H1 (cell line): ENCODE data around the gene ZNF511. TPM values are rescaled to one million over a fixed set of nuclear protein-coding genes. Genes with fewer than 3 reads are reported as not detected.

Experiments
- CTCF ChIA-PET: fragments of 300-600 bp; sonication (Branson Sonifier 250); formaldehyde crosslinking; loops from one replicate; lab custom pipeline; 2021; ENCODE audit not compliant: partially characterized antibody; lab: Charles Lee
- POLR2A ChIA-PET: fragments of 300-600 bp; sonication (Branson Sonifier 250); formaldehyde crosslinking; loops from one replicate; lab custom pipeline; 2021; ENCODE audit warnings: inconsistent platforms; ENCODE audit not compliant: partially characterized antibody; lab: Charles Lee
- DNase-seq, 2 experiments: peaks; one replicate each; pipeline versions ENCODE4 v3.0.0 to v3.0.0-alpha.2; 2010 to 2022; ENCODE audit warnings: low spot score in 2 of 2, low read depth in 1 of 2, mixed read lengths in 1 of 2
- FAIRE-seq: peaks from 2 replicates; lab custom pipeline; 2011; peaks lifted over from hg19 to GRCh38; lab: Jason Lieb, UNC
- H2AFZ ChIP-seq: 2 replicates; pipeline ENCODE4 v1.8.1; 2012; ENCODE audit warnings: low read length, inconsistent platforms
- H2AK5ac ChIP-seq: 2 replicates; pipeline ENCODE4 v1.6.1; 2013; ENCODE audit warnings: low read depth, low read length
- H2BK120ac ChIP-seq: replicated peaks from 2 replicates; pipeline ENCODE3; 2013; ENCODE audit warnings: low read depth, low read length, inconsistent platforms
- H2BK12ac ChIP-seq: 2 replicates; pipeline ENCODE4 v1.6.1; 2013; ENCODE audit warnings: low read depth, low read length
- H2BK15ac ChIP-seq: 2 replicates; pipeline ENCODE4 v1.6.1; 2013; ENCODE audit warnings: low read length
- H2BK20ac ChIP-seq: 2 replicates; pipeline ENCODE4 v1.6.1; 2013; ENCODE audit warnings: low read length
- H2BK5ac ChIP-seq: 2 replicates; pipeline ENCODE4 v1.6.1; 2013; ENCODE audit warnings: low read depth, low read length
- H3K14ac ChIP-seq: 2 replicates; pipeline ENCODE4 v1.6.1; 2013; ENCODE audit warnings: inconsistent platforms; ENCODE audit not compliant: insufficient read length
- H3K18ac ChIP-seq: 2 replicates; pipeline ENCODE4 v1.6.1; 2013; ENCODE audit warnings: low read length; ENCODE audit errors: extremely low read depth
- H3K23ac ChIP-seq: 2 replicates; pipeline ENCODE4 v1.6.1; 2013; ENCODE audit warnings: inconsistent platforms; ENCODE audit not compliant: insufficient read length
- H3K23me2 ChIP-seq: 2 replicates; pipeline ENCODE4 v1.6.1; 2013; ENCODE audit warnings: low read depth, low read length
- H3K27ac ChIP-seq: 2 replicates; pipeline ENCODE4 v1.6.1; 2011; ENCODE audit warnings: low read depth, low read length, inconsistent platforms
- H3K27me3 ChIP-seq, 4 experiments: replicated peaks in 1 of 4; 1 replicate in 1 of 4; 2 replicates in 3 of 4; pipeline versions ENCODE4 v1.6.1 to v1.8.1; 2011 to 2013; ENCODE audit warnings: low read length in 3 of 4, mild to moderate bottlenecking in 3 of 4, inconsistent platforms in 2 of 4, mixed read lengths in 2 of 4, moderate library complexity in 1 of 4; ENCODE audit not compliant: control insufficient read depth in 3 of 4, insufficient read depth in 3 of 4; ENCODE audit errors: extremely low read depth in 1 of 4
- H3K36me3 ChIP-seq, 4 experiments: 2 replicates each; pipeline versions ENCODE4 v1.6.1 to v1.8.1; 2011 to 2013; ENCODE audit warnings: mild to moderate bottlenecking in 4 of 4, low read length in 3 of 4, moderate library complexity in 2 of 4, control low read depth in 1 of 4, inconsistent platforms in 1 of 4; ENCODE audit not compliant: insufficient read depth in 4 of 4, control insufficient read depth in 2 of 4
- H3K4ac ChIP-seq: replicated peaks from 2 replicates; pipeline ENCODE3; 2013; ENCODE audit warnings: low read length, low read depth, mixed read lengths, inconsistent platforms; ENCODE audit not compliant: insufficient read length
- H3K4me1 ChIP-seq, 4 experiments: replicated peaks in 1 of 4; 1 replicate in 1 of 4; 2 replicates in 3 of 4; pipeline versions ENCODE4 v1.6.1 to v1.8.1; 2011 to 2013; ENCODE audit warnings: low read length in 3 of 4, inconsistent platforms in 2 of 4, mixed read lengths in 1 of 4; ENCODE audit not compliant: insufficient read depth in 4 of 4, control insufficient read depth in 3 of 4
- H3K4me2 ChIP-seq, 2 experiments: 2 replicates each; pipeline versions ENCODE4 v1.6.1 to v1.8.1; 2011 to 2013; ENCODE audit warnings: low read depth in 2 of 2, low read length in 2 of 2, control low read depth in 1 of 2, inconsistent platforms in 1 of 2, mild to moderate bottlenecking in 1 of 2; ENCODE audit not compliant: insufficient read depth in 1 of 2
- H3K4me3 ChIP-seq, 4 experiments: fragments of 200-600, 300-600 bp in 1 of 4; sonication (generic), shearing (Covaris generic), sonication (Bioruptor Twin) in 1 of 4; 2 replicates each; pipeline versions ENCODE4 v1.5.1 to v1.8.1; 2011 to 2016; ENCODE audit warnings: low read length in 4 of 4, low read depth in 3 of 4, control low read depth in 2 of 4, inconsistent platforms in 2 of 4, mild to moderate bottlenecking in 2 of 4, mixed read lengths in 1 of 4, moderate library complexity in 1 of 4; ENCODE audit not compliant: insufficient read depth in 2 of 4; ENCODE audit errors: extremely low read depth in 1 of 4
- H3K56ac ChIP-seq: replicated peaks from 2 replicates; pipeline ENCODE3; 2013; ENCODE audit warnings: low read depth, mild to moderate bottlenecking, mixed read lengths, low read length, inconsistent platforms; ENCODE audit not compliant: insufficient read length
- H3K79me1 ChIP-seq: 2 replicates; pipeline ENCODE4 v1.6.1; 2013; ENCODE audit warnings: low read depth, low read length, control low read depth
- H3K79me2 ChIP-seq, 2 experiments: 2 replicates each; pipeline versions ENCODE4 v1.6.1 to v1.8.1; 2012 to 2013; ENCODE audit warnings: low read length in 2 of 2, mild to moderate bottlenecking in 2 of 2, inconsistent platforms in 1 of 2; ENCODE audit not compliant: insufficient read depth in 2 of 2, control insufficient read depth in 1 of 2
- H3K9ac ChIP-seq, 4 experiments: replicated peaks in 1 of 4; 1 replicate in 1 of 4; 2 replicates in 3 of 4; pipeline versions ENCODE4 v1.6.1 to v1.8.1; 2011 to 2013; ENCODE audit warnings: low read depth in 3 of 4, low read length in 3 of 4, control low read depth in 2 of 4, mild to moderate bottlenecking in 2 of 4, moderate library complexity in 2 of 4, inconsistent platforms in 1 of 4; ENCODE audit errors: extremely low read depth in 1 of 4
- H3K9me3 ChIP-seq, 2 experiments: 2 replicates each; pipeline versions ENCODE4 v1.6.1 to v1.8.1; 2012 to 2013; ENCODE audit warnings: mild to moderate bottlenecking in 2 of 2, moderate library complexity in 2 of 2, control low read depth in 1 of 2, inconsistent platforms in 1 of 2, low read depth in 1 of 2, low read length in 1 of 2, mixed read lengths in 1 of 2; ENCODE audit not compliant: insufficient read depth in 2 of 2
- H4K20me1 ChIP-seq, 2 experiments: replicated peaks in 1 of 2; 2 replicates each; pipeline versions ENCODE3 to v1.8.1; 2011 to 2013; ENCODE audit warnings: inconsistent platforms in 2 of 2, low read length in 2 of 2, mild to moderate bottlenecking in 1 of 2; ENCODE audit not compliant: insufficient read depth in 2 of 2, control insufficient read depth in 1 of 2
- H4K5ac ChIP-seq: 2 replicates; pipeline ENCODE4 v1.6.1; 2013; ENCODE audit warnings: low read length, low read depth, mixed read lengths, inconsistent platforms; ENCODE audit not compliant: insufficient read length
- H4K8ac ChIP-seq: 2 replicates; pipeline ENCODE4 v1.8.0; 2013; ENCODE audit warnings: mild to moderate bottlenecking, moderate library complexity, low read length, inconsistent platforms; ENCODE audit not compliant: insufficient read depth; ENCODE audit errors: extremely low read depth
- H4K91ac ChIP-seq: replicated peaks from 2 replicates; pipeline ENCODE3; 2013; ENCODE audit warnings: low read length, mixed read lengths, inconsistent platforms; ENCODE audit not compliant: insufficient read length
- CREB1 ChIP-seq: IDR thresholded peaks from 2 replicates; pipeline ENCODE4 v1.6.1; 2012; ENCODE audit warnings: inconsistent platforms
- GABPA ChIP-seq: IDR thresholded peaks from 2 replicates; pipeline ENCODE4 v1.6.1; 2011; ENCODE audit warnings: mild to moderate bottlenecking, low read length, moderate library complexity, borderline replicate concordance; ENCODE audit not compliant: insufficient read depth
- KDM1A ChIP-seq: fragments of 200-600, 300-600 bp; sonication (generic); IDR thresholded peaks from 2 replicates; pipeline ENCODE4 v1.7.1; 2016; ENCODE audit warnings: mild to moderate bottlenecking, low read length, borderline replicate concordance
- KDM4A ChIP-seq: IDR thresholded peaks from one replicate; pipeline ENCODE4 v1.7.1; 2012; ENCODE audit warnings: low read depth, mild to moderate bottlenecking, moderate library complexity, low read length, inconsistent platforms; ENCODE audit not compliant: severe bottlenecking
- NRF1 ChIP-seq: IDR thresholded peaks from 2 replicates; pipeline ENCODE4 v1.6.1; 2011; ENCODE audit warnings: mild to moderate bottlenecking, low read depth, low read length, improper control_type of control experiment
- SIRT6 ChIP-seq: IDR thresholded peaks from one replicate; pipeline ENCODE4 v1.7.1; 2012; ENCODE audit warnings: low read length, inconsistent platforms
- SP1 ChIP-seq: IDR thresholded peaks from 2 replicates; pipeline ENCODE4 v1.6.1; 2011; ENCODE audit warnings: low read depth, low read length
- TAF7 ChIP-seq: optimal IDR thresholded peaks from 2 replicates; pipeline ENCODE3; 2011; ENCODE audit warnings: low read depth, mild to moderate bottlenecking, inconsistent platforms, low read length, moderate library complexity, borderline replicate concordance
- TBP ChIP-seq: IDR thresholded peaks from 2 replicates; pipeline ENCODE4 v1.6.1; 2011; ENCODE audit warnings: low read depth, low read length, improper control_type of control experiment
- TCF12 ChIP-seq: IDR thresholded peaks from 2 replicates; pipeline ENCODE4 v1.6.1; 2011; ENCODE audit warnings: low read depth, mild to moderate bottlenecking, low read length
- YY1 ChIP-seq: IDR thresholded peaks from 2 replicates; pipeline ENCODE4 v1.6.1; 2011; ENCODE audit warnings: low read depth, mild to moderate bottlenecking, low read length
- WGBS, 2 experiments: shearing (Covaris generic) in 1 of 2; methylation state at CpG; one replicate each; pipeline versions ENCODE4 v1.1.6 to v1.1.7; 2013 to 2015; ENCODE audit warnings: low lambda C conversion rate in 2 of 2, mixed read lengths in 2 of 2, inconsistent platforms in 1 of 2, low coverage in 1 of 2, missing lambda C conversion rate in 1 of 2; ENCODE audit not compliant: insufficient replicate concordance in 2 of 2, insufficient coverage in 1 of 2, insufficient read length in 1 of 2; ENCODE audit errors: extremely low coverage in 1 of 2, missing lambda C conversion rate in 1 of 2; 5-methylcytosine and 5-hydroxymethylcytosine counted together
- polyA plus RNA-seq, 7 experiments: library from polyadenylated mRNA; depleted of rRNA in 3 of 7; stranded (reverse) in 5 of 7; unstranded in 2 of 7; fragments of >200 nt in 5 of 7; fragments of 200-250 nt in 2 of 7; gene quantifications; 1 replicate in 5 of 7; 2 replicates in 1 of 7; 4 replicates in 1 of 7; pipeline versions ENCODE4 v1.2.1 to v1.2.3, GENCODE V29; 2011 to 2013; ENCODE audit warnings: missing spikeins in 2 of 7, mixed read lengths in 2 of 7
- total RNA-seq: library from RNA; stranded (reverse); fragmentation: NEBNext Ultra II Directional; extraction: Animal tissue kit (Norgen Biotek cat#: 25700); gene quantifications from 2 replicates; pipeline ENCODE4 v1.2.1, GENCODE V29; 2021
- TF ChIP-seq, protein P1 (sequence below): IDR thresholded peaks from 2 replicates; pipeline ENCODE4 v1.6.1; 2011; ENCODE audit warnings: low read depth, mild to moderate bottlenecking, low read length; ENCODE audit not compliant: insufficient read depth

ZNF511 gene
- total and polyA plus RNA-seq, 2 of the 8 experiments (the other 6 are each of a cell fraction or from before 2014, with no cell fraction given), result 55.4 to 71.7 TPM

DNA sequence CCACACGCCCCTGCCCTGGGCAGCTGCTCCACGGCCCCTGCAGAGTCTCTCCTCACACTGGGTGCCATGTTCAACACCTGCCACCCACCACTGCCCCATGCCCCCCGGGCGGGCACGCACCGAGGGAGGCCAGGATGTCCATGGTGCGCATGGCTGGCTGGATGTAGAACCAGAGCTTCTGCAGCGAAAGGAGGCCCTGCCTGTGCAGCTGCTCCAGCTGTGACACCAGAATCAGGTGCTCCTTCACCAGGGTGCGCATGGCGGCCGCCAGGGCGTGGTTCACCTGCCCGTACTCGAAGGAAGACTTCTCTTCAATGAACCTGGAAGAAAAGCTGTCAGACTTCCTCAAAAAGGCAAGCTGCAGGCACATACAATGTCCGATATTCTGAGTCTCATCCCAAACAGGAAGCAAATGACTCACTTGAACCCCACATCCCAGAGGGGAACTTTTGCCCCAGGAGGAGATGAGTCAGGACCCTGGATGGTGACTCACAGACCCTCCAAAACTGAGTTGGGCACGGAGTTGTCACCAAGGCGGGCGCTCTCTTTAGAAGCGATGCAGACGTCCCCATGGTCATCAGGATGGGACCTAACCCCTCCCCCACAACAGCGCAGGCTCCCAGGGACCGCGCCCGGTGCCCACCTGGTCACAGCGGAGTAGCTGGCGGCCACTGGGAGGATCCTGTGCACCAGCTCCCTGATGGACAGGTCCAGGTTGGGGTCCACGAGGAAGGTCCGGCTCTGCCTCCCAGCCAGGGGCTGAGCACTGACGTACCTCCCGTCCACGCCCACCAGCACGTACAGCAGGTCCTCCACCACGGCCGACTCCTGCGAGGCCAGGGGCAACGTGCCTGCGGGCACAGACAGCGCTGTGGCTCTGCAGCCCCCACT lies 15.6 kb upstream of the ZNF511 start:
- FAIRE-seq, result no peak
- H2BK20ac ChIP-seq, result no peak overlapping the region
- CTCF ChIA-PET, result interaction anchor here (1.4 to 3.8 kb wide), 2 partner anchors 10 to 13 kb away, joined by 3 to 21 read pairs; no protein-coding TSS in a partner anchor
- TF ChIP-seq TCF12 (no peak), GABPA (no peak), SIRT6 (no peak), KDM1A (no peak), KDM4A (no peak), YY1 (no peak), TBP (no peak), CREB1 (no peak), TAF7 (no peak), NRF1 (no peak), SP1 (no peak)
- TF ChIP-seq, protein P1, sequence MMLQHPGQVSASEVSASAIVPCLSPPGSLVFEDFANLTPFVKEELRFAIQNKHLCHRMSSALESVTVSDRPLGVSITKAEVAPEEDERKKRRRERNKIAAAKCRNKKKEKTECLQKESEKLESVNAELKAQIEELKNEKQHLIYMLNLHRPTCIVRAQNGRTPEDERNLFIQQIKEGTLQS, result no peak

More for the DNA sequence above, 15.6 kb upstream of the ZNF511 start:
- no peak overlapping the region for H3K4me2 ChIP-seq
- no peak overlapping the region for H3K14ac ChIP-seq
- H3K79me2 ChIP-seq, result no peaks in the 10 kb centered on the region
- H2BK12ac ChIP-seq, result no peak overlapping the region
- POLR2A ChIA-PET, result interaction anchor here (0.9 to 1.8 kb wide), 3 partner anchors 9 to 17 kb away, joined by 3 to 4 read pairs (median 3); no protein-coding TSS in a partner anchor
- no peak overlapping the region for H2BK15ac ChIP-seq
- 98% methylated on average over 38 of the region's 38 CpGs; no CpG with 5 or more reads in 1 of the 2 experiments for WGBS, 2 experiments
- H2AFZ ChIP-seq, result no peak overlapping the region
- H4K91ac ChIP-seq, result no peak overlapping the region
- H2AK5ac ChIP-seq, result no peak overlapping the region
- no peak overlapping the region for H3K27ac ChIP-seq
- no peak overlapping the region for H2BK5ac ChIP-seq
- H3K18ac ChIP-seq, result no peak overlapping the region
- no peak overlapping the region for H3K9ac ChIP-seq
- H3K56ac ChIP-seq, result no peak overlapping the region
- no peak for DNase-seq
- no peak overlapping the region for H2BK120ac ChIP-seq
- H3K9me3 ChIP-seq, result no peaks in the 10 kb centered on the region
- H4K8ac ChIP-seq, result peak overlapping the region; percentile 25; the same call in 1 of the 2 replicates
- no peak overlapping the region for H4K5ac ChIP-seq
- no peaks in the 10 kb centered on the region for H3K23me2 ChIP-seq
- no peak overlapping the region for H3K23ac ChIP-seq
- H4K20me1 ChIP-seq, result peaks cover 0 to 7% of the 10 kb centered on the region in 2 experiments
- peaks cover 15 to 51% (median 40%) of the 10 kb centered on the region in 4 experiments for H3K36me3 ChIP-seq
- H3K4me1 ChIP-seq, result no peaks in the 10 kb centered on the region
- no peaks in the 10 kb centered on the region for H3K27me3 ChIP-seq
- no peak overlapping the region for H3K4ac ChIP-seq
- no peak overlapping the region for H3K4me3 ChIP-seq
- no peaks in the 10 kb centered on the region for H3K79me1 ChIP-seq
